Stimulated activated CD8-positive, alpha-beta memory T cell treated with anti-CD3 and anti-CD28 coated beads, Interleukin-12 subunit alpha, Interleukin-12 subunit beta, amount 100 ng/mL, for 24 hours (primary cell): Measurements from ENCODE around the gene MAGEF1.

Experiments
- DNase-seq: peaks from one replicate; pipeline ENCODE4 v3.0.0-alpha.2; 2020; ENCODE audit errors: extremely low read depth

The MAGEF1 gene

GRCh38 chr3:184711493-184712247 is at the start of gene MAGEF1:
Gene MAGEF1, minus strand, starts transcription at chr3:184712064. Its CDS starts 243 bp downstream, at chr3:184711821.
- DNase-seq, result peak; percentile 54

GRCh38 chr3:184761075-184761841 is 49.4 kb upstream of the MAGEF1 start:
- no peak for DNase-seq

GRCh38 chr3:184760337-184761074 is 48.6 kb upstream of the MAGEF1 start:
- DNase-seq, result no peak

GRCh38 chr3:184759666-184760200 is 47.9 kb upstream of the MAGEF1 start:
- no peak for DNase-seq

- no peak for DNase-seq
Measured at GRCh38 chr3:184758056-184758455, 46.2 kb upstream of the MAGEF1 start.

GRCh38 chr3:184757022-184757651 is 45.3 kb upstream of the MAGEF1 start:
- no peak for DNase-seq

- no peak for DNase-seq
Measured at GRCh38 chr3:184756151-184757021, 44.5 kb upstream of the MAGEF1 start.

- no peak for DNase-seq
Measured at GRCh38 chr3:184755315-184755731, 43.5 kb upstream of the MAGEF1 start.

GRCh38 chr3:184752361-184752760 is 40.5 kb upstream of the MAGEF1 start:
- DNase-seq, result no peak

- DNase-seq, result no peak
Measured at GRCh38 chr3:184751204-184752040, 39.6 kb upstream of the MAGEF1 start.

- no peak for DNase-seq
Measured at GRCh38 chr3:184750349-184751083, 38.7 kb upstream of the MAGEF1 start.

GRCh38 chr3:184749168-184749744 is 37.4 kb upstream of the MAGEF1 start:
- DNase-seq, result no peak

- no peak for DNase-seq
Measured at GRCh38 chr3:184748219-184749135, 36.6 kb upstream of the MAGEF1 start.

GRCh38 chr3:184746131-184747120 is 34.6 kb upstream of the MAGEF1 start:
- no peak for DNase-seq

- no peak for DNase-seq
Measured at GRCh38 chr3:184745526-184745925, 33.7 kb upstream of the MAGEF1 start.

- no peak for DNase-seq
Measured at GRCh38 chr3:184743248-184743647, 31.4 kb upstream of the MAGEF1 start.
